OCI-LY7 (cell line): ENCODE results near the gene ARHGAP24. TPM values are rescaled to one million over a fixed set of nuclear protein-coding genes. Genes with fewer than 3 reads are reported as not detected.
"Not testable (repeated sequence)": the region's sequence is repeated elsewhere in the genome, so short reads cannot be mapped to it uniquely, and the experiment has no call there.

Experiments used
- BruUV-seq: library from RNA; stranded (reverse); fragments of 400-500 nt; replicated peaks from 2 replicates; lab custom pipeline; 2021; lab: Mats Ljungman, UMichigan
- CTCF ChIA-PET: fragments of 300-600 bp; sonication (Branson Sonifier 250); formaldehyde crosslinking; loops from one replicate; lab custom pipeline; 2022; ENCODE audit warnings: antibody characterized with exemption; ENCODE audit not compliant: unreplicated experiment; lab: Charles Lee
- POLR2A ChIA-PET: fragments of 300-600 bp; sonication (Branson Sonifier 250); formaldehyde crosslinking; loops from one replicate; lab custom pipeline; 2022; ENCODE audit warnings: antibody characterized with exemption; lab: Charles Lee
- DNase-seq: peaks from one replicate; pipeline ENCODE4 v3.0.0-alpha.2; 2015; ENCODE audit warnings: low spot score
- H2AFZ ChIP-seq: fragments of 200-600 bp; sonication (generic), shearing (Covaris generic); 2 replicates; pipeline ENCODE4 v1.6.1; 2014; ENCODE audit warnings: mild to moderate bottlenecking, antibody characterized with exemption, low read length, moderate library complexity
- H3K27ac ChIP-seq: fragments of 200-600 bp; sonication (generic); 2 replicates; pipeline ENCODE4 v1.5.1; 2014; ENCODE audit warnings: mixed run types, low read depth, mild to moderate bottlenecking, moderate library complexity, low read length, inconsistent platforms; ENCODE audit not compliant: poor library complexity, severe bottlenecking
- H3K36me3 ChIP-seq: fragments of 200-600 bp; sonication (generic); 2 replicates; pipeline ENCODE4 v1.6.1; 2014; ENCODE audit warnings: mild to moderate bottlenecking, antibody characterized with exemption, low read length, moderate library complexity, mixed read lengths; ENCODE audit not compliant: insufficient read depth
- H3K4me1 ChIP-seq: fragments of 200-600 bp; sonication (generic); 2 replicates; pipeline ENCODE4 v1.5.1; 2014; ENCODE audit warnings: mild to moderate bottlenecking, low read length; ENCODE audit not compliant: insufficient read depth, poor library complexity, severe bottlenecking
- H3K4me2 ChIP-seq: fragments of 200-600 bp; sonication (generic); 2 replicates; pipeline ENCODE4 v1.6.1; 2014; ENCODE audit warnings: mild to moderate bottlenecking, low read length
- H3K4me3 ChIP-seq: fragments of 200-600 bp; sonication (generic); 2 replicates; pipeline ENCODE4 v1.5.1; 2014; ENCODE audit warnings: mild to moderate bottlenecking, low read depth, low read length; ENCODE audit not compliant: poor library complexity, severe bottlenecking
- H3K79me2 ChIP-seq: fragments of 200-600 bp; sonication (generic); 2 replicates; pipeline ENCODE4 v1.6.1; 2016; ENCODE audit warnings: low read depth, mild to moderate bottlenecking, low read length, moderate library complexity, mixed read lengths; ENCODE audit not compliant: insufficient read depth
- H3K9me2 ChIP-seq: fragments of 200-600 bp; sonication (generic); 2 replicates; pipeline ENCODE4 v1.6.1; 2016; ENCODE audit warnings: mild to moderate bottlenecking, low read length, mixed read lengths; ENCODE audit not compliant: insufficient read depth
- H3K9me3 ChIP-seq: fragments of 200-600 bp; sonication (generic); 2 replicates; pipeline ENCODE4 v1.6.1; 2014; ENCODE audit warnings: mild to moderate bottlenecking, mixed run types, low read length, mixed read lengths
- H4K20me1 ChIP-seq: fragments of 200-600 bp; sonication (generic); 2 replicates; pipeline ENCODE4 v1.6.1; 2014; ENCODE audit warnings: mild to moderate bottlenecking, antibody characterized with exemption, low read length, moderate library complexity, mixed read lengths; ENCODE audit not compliant: insufficient read depth
- CTCF ChIP-seq: fragments of 200-600 bp; sonication (generic); conservative IDR thresholded peaks from 2 replicates; pipeline ENCODE4 v1.5.1; 2014; ENCODE audit warnings: mild to moderate bottlenecking, antibody characterized with exemption, low read length, moderate library complexity, mixed read lengths
- EZH2phosphoT487 ChIP-seq: fragments of 200-600 bp; sonication (generic); IDR thresholded peaks from 2 replicates; pipeline ENCODE4 v1.6.1; 2018; ENCODE audit warnings: low read depth, borderline replicate concordance, mild to moderate bottlenecking, mixed run types, antibody characterized with exemption, low read length, moderate library complexity, mixed read lengths
- intact Hi-C: fragments of 100-400 bp; cut with micrococcal nuclease; formaldehyde crosslinking; loops from one replicate; pipeline ENCODE4 v1.10.0; 2022; ENCODE audit not compliant: unreplicated experiment
- total RNA-seq, 2 experiments: library from RNA; depleted of rRNA in 1 of 2; stranded (reverse); fragments of >200 nt in 1 of 2; shearing (Covaris generic) in 1 of 2; gene quantifications; 2 replicates each; pipeline ENCODE4 v1.2.3, GENCODE V29; 2014 to 2022

ARHGAP24 gene
- total RNA-seq, 2 experiments from 2014 or later = 0.88 to 4.4 TPM

- intact Hi-C loops = no loop called here
- Histone ChIP-seq H3K4me2 (no peak overlapping the region), H3K9me3 (no peaks in the 10 kb centered on the region), H3K79me2 (no peaks in the 10 kb centered on the region), H4K20me1 (no peaks in the 10 kb centered on the region), H3K27ac (no peak overlapping the region), H3K4me3 (no peak overlapping the region), H3K36me3 (no peaks in the 10 kb centered on the region), H3K9me2 (no peaks in the 10 kb centered on the region), H3K4me1 (no peaks in the 10 kb centered on the region), H2AFZ (no peak overlapping the region)
- DNase-seq = no peak
- TF ChIP-seq CTCF (no peak), EZH2phosphoT487 (no peak)
- no TSS peak for BruUV-seq
- CTCF ChIA-PET = no interaction called here
- POLR2A ChIA-PET = interaction anchor here (0.5 to 0.9 kb wide), 2 partner anchors 34 to 97 kb away, joined by 3 read pairs; no protein-coding TSS in a partner anchor
Measured at GRCh38 chr4:85901500-85901899, 426.6 kb downstream of the ARHGAP24 start.

- H3K9me3 ChIP-seq, CTCF ChIA-PET, DNase-seq, H3K4me3 ChIP-seq, H2AFZ ChIP-seq, H3K27ac ChIP-seq, H3K4me1 ChIP-seq, H3K79me2 ChIP-seq, BruUV-seq, H3K9me2 ChIP-seq, H3K4me2 ChIP-seq, H4K20me1 ChIP-seq, intact Hi-C loops, H3K36me3 ChIP-seq: not testable (repeated sequence)
- POLR2A ChIA-PET = interaction anchor here (0.6 kb wide), 1 partner anchor 1646 kb away, joined by 3 read pairs; no protein-coding TSS in a partner anchor
Measured at GRCh38 chr4:85902647-85903046, 427.7 kb downstream of the ARHGAP24 start.

DNA sequence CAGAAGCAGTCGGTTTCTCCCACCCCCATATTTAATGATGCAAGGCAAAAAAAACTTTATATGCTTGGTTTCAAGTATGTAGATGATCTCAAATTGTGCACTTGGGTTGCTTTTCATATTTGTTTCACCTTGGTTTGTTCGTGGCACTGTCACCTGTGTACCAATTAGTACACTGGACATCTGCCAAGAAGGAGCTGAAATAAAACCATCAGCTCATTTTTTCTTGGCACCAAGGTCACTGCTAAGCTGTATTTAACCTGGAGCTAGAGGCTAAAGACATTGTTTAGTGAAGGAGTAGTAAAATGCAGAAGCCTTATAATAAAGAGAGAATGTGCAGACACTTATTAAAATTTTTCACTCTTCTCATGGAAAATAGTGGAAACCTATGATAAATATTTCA lies 430.8 kb downstream of the ARHGAP24 start:
- Histone ChIP-seq H3K4me1 (no peaks in the 10 kb centered on the region), H3K4me3 (no peak overlapping the region), H3K4me2 (no peak overlapping the region), H3K36me3 (no peaks in the 10 kb centered on the region), H3K9me2 (no peaks in the 10 kb centered on the region), H4K20me1 (no peaks in the 10 kb centered on the region), H3K9me3 (no peaks in the 10 kb centered on the region), H3K27ac (no peak overlapping the region), H3K79me2 (no peaks in the 10 kb centered on the region), H2AFZ (no peak overlapping the region)
- intact Hi-C loops = no loop called here
- ChIA-PET POLR2A (interaction anchor here (0.6 to 1.9 kb wide), 6 partner anchors 8 to 60 kb away, joined by 3 to 7 read pairs (median 3); no protein-coding TSS in a partner anchor), CTCF (no interaction called here)
- BruUV-seq = no TSS peak
- TF ChIP-seq EZH2phosphoT487 = no peak
- no peak for TF ChIP-seq CTCF
- no peak for DNase-seq
